Superior temporal gyrus (tissue), 1 donor: ENCODE results near the gene C2.
"Not testable (repeated sequence)": the region's sequence is repeated elsewhere in the genome, so short reads cannot be mapped to it uniquely, and the experiment has no call there.

Experiments used
- DNase-seq: peaks from one replicate; pipeline ENCODE4 v3.0.0-alpha.2; 2016; ENCODE audit errors: extremely low spot score

Gene C2

GRCh38 chr6:31899215-31899614 is 28.3 kb upstream of the C2 start:
- no peak for DNase-seq

DNA sequence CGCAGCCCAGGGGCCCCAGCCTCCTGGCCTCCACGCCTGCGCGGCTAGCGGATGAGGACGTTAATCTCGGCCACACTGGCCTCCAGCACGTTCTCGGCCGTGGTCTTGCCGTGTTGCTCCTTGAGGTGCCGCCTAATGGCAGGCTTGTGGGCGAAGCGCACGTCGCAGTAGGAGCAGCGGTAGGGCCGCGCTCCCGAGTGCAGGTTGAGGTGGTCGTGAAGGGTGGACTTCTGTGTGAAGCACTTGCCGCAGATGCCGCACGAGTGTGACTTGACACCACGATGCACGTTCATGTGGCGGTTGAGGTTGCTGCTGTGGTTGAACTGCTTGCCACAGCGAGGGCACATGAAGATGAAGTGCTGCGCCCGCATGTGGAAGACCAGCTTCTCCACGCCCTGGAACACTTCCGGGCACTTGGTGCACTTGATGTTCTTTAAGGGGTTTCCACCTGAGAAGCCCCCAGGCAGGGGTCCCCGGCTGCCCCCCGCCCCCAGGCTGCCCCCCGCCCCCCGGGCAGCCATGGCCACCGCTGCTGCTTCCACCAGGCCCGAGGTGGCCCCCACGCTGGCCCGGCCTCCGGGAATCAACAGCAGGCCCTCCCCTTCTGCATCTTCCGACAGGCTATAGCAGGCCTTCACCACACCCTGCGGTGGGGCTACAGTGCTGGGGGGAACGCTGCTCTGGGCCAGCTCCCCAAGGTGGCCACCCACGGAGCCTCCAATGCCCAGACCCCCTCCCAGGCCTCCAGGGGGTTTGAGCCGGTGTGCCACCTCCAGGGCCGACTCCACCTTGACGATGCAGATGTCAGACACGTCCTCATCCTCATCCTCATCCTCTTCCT is 27.4 kb upstream of the C2 start:
- DNase-seq = no peak

GRCh38 chr6:31900917-31901414 is 26.6 kb upstream of the C2 start:
- peak; percentile 15 for DNase-seq

- peak; percentile 23 for DNase-seq
Observed at GRCh38 chr6:31901415-31901952, 26.0 kb upstream of the C2 start.

DNA sequence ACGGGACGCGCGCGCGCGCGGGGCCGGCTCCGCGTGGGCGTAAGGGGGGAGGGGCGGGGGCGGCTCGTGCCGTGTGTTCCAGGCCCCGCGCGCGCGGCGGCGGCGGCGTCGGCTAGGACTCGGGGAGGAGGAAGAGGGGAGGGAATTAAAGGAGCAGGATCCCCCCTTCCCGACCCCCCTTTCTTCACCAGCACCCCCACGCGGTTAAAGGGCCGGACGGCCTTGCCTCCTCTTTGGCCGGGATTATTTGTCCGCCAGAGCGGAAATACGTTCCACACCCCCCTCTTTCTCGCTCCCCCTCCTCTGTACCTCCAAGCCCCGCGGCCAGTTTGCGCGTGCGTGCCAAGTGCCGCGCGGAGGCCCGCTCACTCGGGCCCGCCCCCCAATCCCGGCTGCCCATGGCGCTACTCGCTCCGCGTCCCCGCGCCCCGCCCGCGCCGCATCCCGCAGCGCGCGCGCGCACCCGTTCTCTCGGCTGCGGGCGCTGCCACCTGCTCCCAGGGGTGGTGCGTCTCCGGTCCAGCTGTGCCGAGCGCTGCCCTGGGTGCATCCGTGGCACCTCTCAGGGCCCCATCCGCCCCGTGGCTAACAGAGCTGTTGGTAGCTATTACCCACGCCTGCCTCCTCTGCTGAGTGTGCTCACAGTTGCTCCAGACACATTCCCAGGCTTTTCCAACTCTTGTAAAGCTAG is 25.4 kb upstream of the C2 start, which contains the start of gene ZBTB12:
Gene ZBTB12 (minus strand): TSS at position 134 of the 691 bp plus-strand sequence. CDS start 781 bp downstream, outside the sequence.
- DNase-seq = peak; percentile 97

GRCh38 chr6:31903957-31904356 is 23.6 kb upstream of the C2 start:
- DNase-seq = no peak

DNA sequence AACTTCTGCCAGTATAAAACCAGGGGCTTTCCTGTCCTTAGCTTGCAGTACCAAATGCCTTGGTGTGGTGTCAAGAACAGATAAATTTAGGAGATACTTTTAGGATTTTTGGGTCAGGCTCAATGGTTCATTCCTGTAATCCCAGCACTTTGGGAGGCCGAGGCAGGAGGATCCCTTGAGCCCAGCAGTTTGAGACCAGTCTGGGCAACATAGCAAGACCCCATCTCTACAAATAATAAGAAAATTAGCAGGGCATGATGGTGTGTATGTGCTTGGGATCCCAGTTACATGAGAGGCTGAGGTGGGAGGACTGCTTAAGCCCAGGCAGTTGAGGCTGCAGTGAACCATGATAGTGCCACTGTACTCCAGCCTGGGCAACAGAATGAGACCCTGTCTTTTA is 22.5 kb upstream of the C2 start:
- DNase-seq = no peak

DNA sequence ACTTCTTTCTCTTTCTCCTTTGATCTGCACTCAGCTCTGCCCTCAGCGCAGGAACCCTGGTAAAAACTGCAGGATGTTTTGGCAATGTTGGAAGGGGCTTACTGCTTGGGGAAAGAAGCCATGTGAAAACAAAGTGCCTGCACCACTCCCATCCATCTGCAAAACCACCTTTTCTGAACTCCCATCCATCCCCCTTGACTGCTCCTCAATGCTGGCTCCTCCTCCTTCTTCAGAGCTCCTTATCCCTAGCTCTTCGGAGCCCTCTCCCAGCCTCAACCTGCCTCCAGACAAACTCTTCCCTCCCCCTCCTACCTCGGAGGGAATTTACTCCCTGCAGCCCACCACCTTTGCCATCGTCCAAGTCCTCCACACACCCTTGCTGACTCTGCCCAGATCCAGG is 21.4 kb upstream of the C2 start:
- DNase-seq = no peak

- DNase-seq = not testable (repeated sequence)
Observed at GRCh38 chr6:31906727-31907126, 20.8 kb upstream of the C2 start.

- no peak for DNase-seq
Observed at GRCh38 chr6:31907158-31907813, 20.2 kb upstream of the C2 start.

DNA sequence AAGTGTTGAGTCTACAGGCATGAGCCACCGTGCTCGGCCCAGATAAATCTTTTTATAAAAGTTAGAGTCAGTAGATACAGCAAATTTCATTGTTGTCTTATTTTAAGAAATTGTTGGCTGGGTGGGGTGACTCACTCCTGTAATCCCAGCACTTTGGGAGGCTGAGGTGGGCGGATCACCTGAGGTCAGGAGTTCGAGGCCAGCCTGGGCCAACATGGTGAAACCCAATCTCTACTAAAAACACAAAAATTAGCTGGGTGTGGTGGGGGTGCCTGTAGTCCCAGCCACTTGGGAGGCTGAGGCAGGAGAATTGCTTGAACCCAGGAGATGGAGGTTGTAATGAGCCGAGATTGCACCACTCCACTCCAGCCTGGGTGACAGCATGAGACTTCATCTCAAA is 19.3 kb upstream of the C2 start:
- DNase-seq = not testable (repeated sequence)

GRCh38 chr6:31908791-31909190 is 18.7 kb upstream of the C2 start:
- DNase-seq = no peak

- not testable (repeated sequence) for DNase-seq
Observed at GRCh38 chr6:31909298-31909697, 18.2 kb upstream of the C2 start.

- no peak for DNase-seq
Observed at GRCh38 chr6:31911826-31912585, 15.5 kb upstream of the C2 start.

DNA sequence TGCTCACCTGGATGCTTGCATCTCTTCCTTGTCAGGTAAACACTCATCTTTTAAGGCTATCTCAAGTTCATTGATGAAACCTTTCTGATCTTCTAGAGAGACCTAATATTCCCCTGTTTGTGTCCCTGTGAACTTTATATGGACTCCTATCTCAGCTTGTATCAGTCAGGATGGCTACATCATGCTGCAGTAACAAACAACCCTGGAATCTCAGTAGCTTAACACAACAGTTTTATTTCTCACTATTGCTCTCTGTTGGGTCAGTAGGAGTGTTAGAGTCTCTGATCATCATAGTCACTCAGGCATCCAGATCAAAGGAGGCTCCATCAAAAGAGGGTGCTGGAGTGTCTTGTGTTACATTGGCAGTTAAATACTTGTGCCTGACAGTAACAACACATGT is 12.2 kb upstream of the C2 start:
- no peak for DNase-seq

DNA sequence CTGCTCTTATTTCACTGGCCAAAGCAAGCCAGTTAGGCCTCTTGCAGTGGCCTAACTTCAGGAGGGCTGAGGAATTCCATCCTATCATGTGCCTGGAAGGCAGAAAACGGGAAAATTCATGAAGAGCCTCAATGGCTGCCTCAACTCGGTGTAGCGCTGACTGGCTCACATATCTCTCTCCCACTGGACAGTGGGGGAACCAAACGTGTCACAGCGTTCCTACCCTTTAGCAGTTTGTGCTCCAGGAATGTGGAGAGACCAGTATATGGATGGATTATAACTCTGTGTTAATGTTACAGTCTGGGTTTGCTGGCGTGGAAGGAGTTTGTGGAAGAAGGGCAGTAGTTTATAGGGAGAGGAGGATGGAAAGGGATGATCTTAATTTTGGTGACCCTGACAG is 11.8 kb upstream of the C2 start:
- DNase-seq = no peak

- DNase-seq = no peak
Observed at GRCh38 chr6:31918069-31918720, 9.3 kb upstream of the C2 start.

DNA sequence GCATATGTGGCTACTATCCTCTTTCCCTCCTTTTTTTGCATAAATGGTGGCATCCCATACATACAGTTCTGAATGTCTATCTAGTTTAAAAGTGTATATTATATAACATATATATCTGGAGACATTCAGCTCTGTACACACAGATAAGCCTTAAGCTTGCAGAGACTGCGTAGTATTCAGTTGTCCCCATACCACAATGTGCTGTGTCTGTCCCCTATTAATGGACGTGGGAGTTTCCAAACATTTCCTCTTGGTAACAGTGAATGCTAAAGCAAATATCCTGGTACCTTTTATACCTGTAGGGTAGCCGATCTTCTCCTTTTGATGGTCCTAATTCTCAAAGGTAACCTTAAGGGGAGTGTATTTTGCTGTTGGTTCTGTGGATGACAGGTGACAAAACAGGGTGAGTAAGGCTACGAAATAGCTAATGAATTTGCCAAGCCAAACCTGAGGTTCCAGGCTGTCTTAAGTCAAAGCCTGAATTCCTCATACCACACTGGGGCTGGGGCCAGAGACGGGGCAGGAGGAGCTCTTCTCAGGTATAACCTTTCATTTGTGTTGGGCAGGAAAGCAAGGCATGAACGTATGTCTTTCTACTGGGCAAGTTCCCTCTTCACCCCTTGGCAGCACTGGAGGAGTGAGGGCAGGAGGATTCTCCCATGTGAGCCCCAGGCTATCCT is 7.8 kb upstream of the C2 start:
- DNase-seq = no peak

DNA sequence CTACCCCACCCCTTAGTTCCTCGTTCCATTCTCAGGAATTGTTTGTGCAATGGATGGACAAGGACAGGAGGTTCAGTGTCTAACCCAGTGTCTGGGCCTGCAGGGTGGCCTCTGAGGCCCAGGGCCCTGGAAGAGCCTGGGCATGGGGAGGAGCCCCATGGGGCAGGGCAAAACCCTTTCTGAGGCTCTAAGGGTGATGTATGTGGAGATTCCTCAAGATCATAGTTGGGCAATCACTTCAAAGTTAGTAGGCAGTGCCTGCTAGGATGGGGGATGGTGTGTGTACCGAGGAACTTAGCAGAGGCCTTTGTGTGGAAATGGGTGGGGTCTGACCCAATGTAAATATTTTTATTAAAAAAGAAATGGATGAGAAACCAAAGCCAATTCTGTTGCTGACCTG is 6.7 kb upstream of the C2 start:
- no peak for DNase-seq

GRCh38 chr6:31922942-31923341 is 4.6 kb upstream of the C2 start:
- no peak for DNase-seq
